ENCODE measurements around the gene ADGRL3.

Gene ADGRL3

DNA sequence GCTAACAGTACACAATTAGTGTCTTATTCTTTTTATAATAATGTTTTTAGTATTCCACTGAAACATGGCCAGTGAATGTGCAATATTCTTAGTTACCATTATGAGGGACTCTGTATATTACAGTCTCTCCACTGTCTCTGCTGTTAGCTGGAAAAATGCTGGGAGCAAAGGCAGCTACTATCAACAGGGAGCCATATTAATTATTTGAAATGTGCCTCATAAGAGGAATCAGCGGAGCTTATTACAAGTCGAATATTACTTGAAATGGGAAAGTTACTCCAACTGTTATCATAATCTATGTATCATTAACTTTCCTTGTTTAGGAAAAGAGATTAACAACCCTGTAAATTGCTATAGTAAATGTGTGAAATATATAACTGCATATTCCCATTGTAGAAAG lies 612.0 kb downstream of the ADGRL3 start:
- TF ChIP-seq ZNF366 (tag by site-specific recombination; conservative IDR thresholded peaks at IDR 0.05) (no peak), ZNF248 (tag by site-specific recombination; IDR thresholded peaks at IDR 0.05) (no peak), ZNF629 (tag by site-specific recombination; IDR thresholded peaks at IDR 0.05) (no peak), ZNF174 (tag by site-specific recombination; IDR thresholded peaks at IDR 0.05) (no peak), YY2 (tag by site-specific recombination; IDR thresholded peaks at IDR 0.05) (no peak), MEIS1 (CRISPR knock-in tag; IDR thresholded peaks at IDR 0.05; ENCODE audit: borderline replicate concordance) (no peak), ZSCAN23 (tag by site-specific recombination; IDR thresholded peaks at IDR 0.05) (no peak), SETDB1 (IDR thresholded peaks at IDR 0.05; ENCODE audit: insufficient read length, low read length) (no peak), ZNF510 (tag by site-specific recombination; IDR thresholded peaks at IDR 0.05; ENCODE audit: insufficient replicate concordance) (no peak), ZNF660 (tag by site-specific recombination; IDR thresholded peaks at IDR 0.05) (no peak), WT1 (tag by site-specific recombination; IDR thresholded peaks at IDR 0.05) (no peak), GLI2 (tag by site-specific recombination; IDR thresholded peaks at IDR 0.05; ENCODE audit: borderline replicate concordance, low read depth) (no peak), ZFP37 (tag by site-specific recombination; IDR thresholded peaks at IDR 0.05) (no peak)
- TF ChIP-seq, protein P1, sequence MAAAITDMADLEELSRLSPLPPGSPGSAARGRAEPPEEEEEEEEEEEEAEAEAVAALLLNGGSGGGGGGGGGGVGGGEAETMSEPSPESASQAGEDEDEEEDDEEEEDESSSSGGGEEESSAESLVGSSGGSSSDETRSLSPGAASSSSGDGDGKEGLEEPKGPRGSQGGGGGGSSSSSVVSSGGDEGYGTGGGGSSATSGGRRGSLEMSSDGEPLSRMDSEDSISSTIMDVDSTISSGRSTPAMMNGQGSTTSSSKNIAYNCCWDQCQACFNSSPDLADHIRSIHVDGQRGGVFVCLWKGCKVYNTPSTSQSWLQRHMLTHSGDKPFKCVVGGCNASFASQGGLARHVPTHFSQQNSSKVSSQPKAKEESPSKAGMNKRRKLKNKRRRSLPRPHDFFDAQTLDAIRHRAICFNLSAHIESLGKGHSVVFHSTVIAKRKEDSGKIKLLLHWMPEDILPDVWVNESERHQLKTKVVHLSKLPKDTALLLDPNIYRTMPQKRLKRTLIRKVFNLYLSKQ (tag by site-specific recombination; IDR thresholded peaks at IDR 0.05; ENCODE audit: borderline replicate concordance), result no peak
- TF ChIP-seq, protein P2, sequence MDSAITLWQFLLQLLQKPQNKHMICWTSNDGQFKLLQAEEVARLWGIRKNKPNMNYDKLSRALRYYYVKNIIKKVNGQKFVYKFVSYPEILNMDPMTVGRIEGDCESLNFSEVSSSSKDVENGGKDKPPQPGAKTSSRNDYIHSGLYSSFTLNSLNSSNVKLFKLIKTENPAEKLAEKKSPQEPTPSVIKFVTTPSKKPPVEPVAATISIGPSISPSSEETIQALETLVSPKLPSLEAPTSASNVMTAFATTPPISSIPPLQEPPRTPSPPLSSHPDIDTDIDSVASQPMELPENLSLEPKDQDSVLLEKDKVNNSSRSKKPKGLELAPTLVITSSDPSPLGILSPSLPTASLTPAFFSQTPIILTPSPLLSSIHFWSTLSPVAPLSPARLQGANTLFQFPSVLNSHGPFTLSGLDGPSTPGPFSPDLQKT (IDR thresholded peaks at IDR 0.05; ENCODE audit: borderline replicate concordance, low read depth, low read length), result no peak
- TF ChIP-seq, protein P3, sequence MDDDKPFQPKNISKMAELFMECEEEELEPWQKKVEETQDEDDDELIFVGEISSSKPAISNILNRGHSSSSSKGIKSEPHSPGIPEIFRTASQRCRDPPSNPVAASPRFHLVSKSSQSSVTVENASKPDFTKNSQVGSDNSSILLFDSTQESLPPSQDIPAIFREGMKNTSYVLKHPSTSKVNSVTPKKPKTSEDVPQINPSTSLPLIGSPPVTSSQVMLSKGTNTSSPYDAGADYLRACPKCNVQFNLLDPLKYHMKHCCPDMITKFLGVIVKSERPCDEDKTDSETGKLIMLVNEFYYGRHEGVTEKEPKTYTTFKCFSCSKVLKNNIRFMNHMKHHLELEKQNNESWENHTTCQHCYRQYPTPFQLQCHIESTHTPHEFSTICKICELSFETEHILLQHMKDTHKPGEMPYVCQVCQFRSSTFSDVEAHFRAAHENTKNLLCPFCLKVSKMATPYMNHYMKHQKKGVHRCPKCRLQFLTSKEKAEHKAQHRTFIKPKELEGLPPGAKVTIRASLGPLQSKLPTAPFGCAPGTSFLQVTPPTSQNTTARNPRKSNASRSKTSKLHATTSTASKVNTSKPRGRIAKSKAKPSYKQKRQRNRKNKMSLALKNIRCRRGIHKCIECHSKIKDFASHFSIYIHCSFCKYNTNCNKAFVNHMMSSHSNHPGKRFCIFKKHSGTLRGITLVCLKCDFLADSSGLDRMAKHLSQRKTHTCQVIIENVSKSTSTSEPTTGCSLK (tag by site-specific recombination; IDR thresholded peaks at IDR 0.05), result no peak
- TF ChIP-seq, protein P4, sequence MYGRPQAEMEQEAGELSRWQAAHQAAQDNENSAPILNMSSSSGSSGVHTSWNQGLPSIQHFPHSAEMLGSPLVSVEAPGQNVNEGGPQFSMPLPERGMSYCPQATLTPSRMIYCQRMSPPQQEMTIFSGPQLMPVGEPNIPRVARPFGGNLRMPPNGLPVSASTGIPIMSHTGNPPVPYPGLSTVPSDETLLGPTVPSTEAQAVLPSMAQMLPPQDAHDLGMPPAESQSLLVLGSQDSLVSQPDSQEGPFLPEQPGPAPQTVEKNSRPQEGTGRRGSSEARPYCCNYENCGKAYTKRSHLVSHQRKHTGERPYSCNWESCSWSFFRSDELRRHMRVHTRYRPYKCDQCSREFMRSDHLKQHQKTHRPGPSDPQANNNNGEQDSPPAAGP (tag by site-specific recombination; IDR thresholded peaks at IDR 0.05), result no peak
- H3K4me1 ChIP-seq (ENCODE audit: control insufficient read depth, insufficient read depth, low read length), result no peaks in the 10 kb centered on the region
- CTCF ChIA-PET, result no interaction called here
- no peak overlapping the region for H3K27ac ChIP-seq (ENCODE audit: extremely low read depth, low read depth, low read length)
- POLR2A ChIA-PET, result no interaction called here
- no peaks in the 10 kb centered on the region for H3K36me3 ChIP-seq (ENCODE audit: control insufficient read depth in 2 of 2, insufficient read depth in 1 of 2, low read length in 2 of 2)
- H3K4me3 ChIP-seq (ENCODE audit: low read depth, low read length), result no peak overlapping the region
- H3K9me3 ChIP-seq (ENCODE audit: control insufficient read depth, insufficient read depth, low read depth, low read length), result no peaks in the 10 kb centered on the region

DNA sequence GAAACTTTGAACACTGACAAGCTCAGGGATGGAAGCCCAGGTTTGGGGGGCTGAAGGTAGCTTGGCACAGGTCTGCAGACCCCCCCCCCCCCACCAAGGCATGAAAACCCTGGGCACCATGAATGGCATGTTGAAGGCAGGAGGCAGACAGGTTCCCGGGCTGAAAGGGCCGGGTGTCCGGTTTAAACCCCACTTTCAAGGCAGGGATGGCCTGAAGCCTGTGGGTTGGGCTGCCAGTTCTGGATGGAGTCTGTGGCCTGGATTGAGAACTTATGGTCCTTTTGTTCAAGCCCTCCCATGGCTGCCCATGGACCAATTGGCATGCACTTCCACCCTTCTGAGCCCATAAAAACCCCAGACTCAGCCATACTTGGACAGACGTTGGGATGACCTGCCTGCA lies 616.9 kb downstream of the ADGRL3 start:
- Histone ChIP-seq H3K4me1 (ENCODE audit: control insufficient read depth, insufficient read depth, low read length) (no peaks in the 10 kb centered on the region), H3K4me3 (ENCODE audit: low read depth, low read length) (no peak overlapping the region), H3K27ac (ENCODE audit: extremely low read depth, low read depth, low read length) (no peak overlapping the region), H3K36me3 (ENCODE audit: control insufficient read depth in 2 of 2, insufficient read depth in 1 of 2, low read length in 2 of 2) (no peaks in the 10 kb centered on the region), H3K9me3 (ENCODE audit: control insufficient read depth, insufficient read depth, low read depth, low read length) (no peaks in the 10 kb centered on the region)
- ChIA-PET POLR2A (no interaction called here), CTCF (no interaction called here)
- TF ChIP-seq EGR2 (tag by site-specific recombination; IDR thresholded peaks at IDR 0.05; ENCODE audit: low read depth) (no peak), HOXD13 (CRISPR knock-in tag; IDR thresholded peaks at IDR 0.05; ENCODE audit: borderline replicate concordance) (no peak), ZNF561 (tag by site-specific recombination; IDR thresholded peaks at IDR 0.05; ENCODE audit: borderline replicate concordance) (no peak), ZNF138 (tag by site-specific recombination; IDR thresholded peaks at IDR 0.05; ENCODE audit: borderline replicate concordance) (no peak), ZNF707 (tag by site-specific recombination; IDR thresholded peaks at IDR 0.05) (no peak), ZNF112 (tag by site-specific recombination; IDR thresholded peaks at IDR 0.05) (no peak), ZNF501 (tag by site-specific recombination; IDR thresholded peaks at IDR 0.05) (no peak), MYNN (tag by site-specific recombination; IDR thresholded peaks at IDR 0.05; ENCODE audit: borderline replicate concordance) (no peak), PRDM1 (tag by site-specific recombination; IDR thresholded peaks at IDR 0.05) (no peak)
- TF ChIP-seq, protein P5, sequence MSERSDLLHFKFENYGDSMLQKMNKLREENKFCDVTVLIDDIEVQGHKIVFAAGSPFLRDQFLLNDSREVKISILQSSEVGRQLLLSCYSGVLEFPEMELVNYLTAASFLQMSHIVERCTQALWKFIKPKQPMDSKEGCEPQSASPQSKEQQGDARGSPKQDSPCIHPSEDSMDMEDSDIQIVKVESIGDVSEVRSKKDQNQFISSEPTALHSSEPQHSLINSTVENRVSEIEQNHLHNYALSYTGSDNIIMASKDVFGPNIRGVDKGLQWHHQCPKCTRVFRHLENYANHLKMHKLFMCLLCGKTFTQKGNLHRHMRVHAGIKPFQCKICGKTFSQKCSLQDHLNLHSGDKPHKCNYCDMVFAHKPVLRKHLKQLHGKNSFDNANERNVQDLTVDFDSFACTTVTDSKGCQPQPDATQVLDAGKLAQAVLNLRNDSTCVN (tag by site-specific recombination; optimal IDR thresholded peaks at IDR 0.05), result no peak
- TF ChIP-seq, protein P6, sequence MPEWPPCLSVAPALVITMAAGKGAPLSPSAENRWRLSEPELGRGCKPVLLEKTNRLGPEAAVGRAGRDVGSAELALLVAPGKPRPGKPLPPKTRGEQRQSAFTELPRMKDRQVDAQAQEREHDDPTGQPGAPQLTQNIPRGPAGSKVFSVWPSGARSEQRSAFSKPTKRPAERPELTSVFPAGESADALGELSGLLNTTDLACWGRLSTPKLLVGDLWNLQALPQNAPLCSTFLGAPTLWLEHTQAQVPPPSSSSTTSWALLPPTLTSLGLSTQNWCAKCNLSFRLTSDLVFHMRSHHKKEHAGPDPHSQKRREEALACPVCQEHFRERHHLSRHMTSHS (tag by site-specific recombination; IDR thresholded peaks at IDR 0.05), result no peak

All from HEK293 (cell line).